GM12878 (cell line): Measurements from ENCODE around the gene TRIM69. TPM values are rescaled to one million over a fixed set of nuclear protein-coding genes. Genes with fewer than 3 reads are reported as not detected.
A peak's percentile ranks its signal among the peaks of the same experiment; 100 is the strongest.

ENCODE experiments used
- CBX5 ChIP-seq: sonication (generic); IDR thresholded peaks from 2 replicates; pipeline ENCODE4 v1.6.1; 2016; ENCODE audit warnings: low read depth, moderate library complexity, mild to moderate bottlenecking, inconsistent platforms
- CHD2 ChIP-seq: IDR thresholded peaks from 2 replicates; pipeline ENCODE4 v1.6.1; 2011; ENCODE audit warnings: low read depth, low read length, improper control_type of control experiment, borderline replicate concordance
- E2F8 ChIP-seq: fragments of 450-650 bp; IDR thresholded peaks from 2 replicates; pipeline ENCODE4 v1.6.1; 2018; ENCODE audit warnings: mild to moderate bottlenecking, low read depth, moderate library complexity; ENCODE audit not compliant: partially characterized antibody
- FOXM1 ChIP-seq: IDR thresholded peaks from 2 replicates; pipeline ENCODE4 v1.6.1; 2012; ENCODE audit warnings: low read depth, mild to moderate bottlenecking, inconsistent platforms, low read length, moderate library complexity
- IKZF2 ChIP-seq, 2 experiments: fragments of 450-650 bp; IDR thresholded peaks; 2 replicates each; pipeline ENCODE4 v1.6.1; 2017; ENCODE audit warnings: mild to moderate bottlenecking in 2 of 2, moderate library complexity in 2 of 2
- KAT2A ChIP-seq: conservative IDR thresholded peaks from 2 replicates; pipeline ENCODE4 v1.6.1; 2011; ENCODE audit warnings: low read depth, low read length; ENCODE audit not compliant: control insufficient read depth
- KDM1A ChIP-seq: fragments of 200-600 bp; sonication (generic); IDR thresholded peaks from 2 replicates; pipeline ENCODE4 v1.6.1; 2016; ENCODE audit warnings: borderline replicate concordance
- NBN ChIP-seq: fragments of 450-650 bp; IDR thresholded peaks from 2 replicates; pipeline ENCODE4 v1.6.1; 2016
- NR2C1 ChIP-seq: fragments of 450-650 bp; IDR thresholded peaks from 2 replicates; pipeline ENCODE4 v1.6.1; 2017; ENCODE audit warnings: antibody characterized with exemption, mild to moderate bottlenecking, moderate library complexity
- TAF1 ChIP-seq: IDR thresholded peaks from 2 replicates; pipeline ENCODE4 v1.6.1; 2011; ENCODE audit warnings: mild to moderate bottlenecking, low read depth, low read length, borderline replicate concordance
- YBX1 ChIP-seq: fragments of 450-650 bp; IDR thresholded peaks from 2 replicates; pipeline ENCODE4 v1.6.1; 2016; ENCODE audit warnings: antibody characterized with exemption
- ZNF207 ChIP-seq: fragments of 450-650 bp; IDR thresholded peaks from 2 replicates; pipeline ENCODE4 v1.6.1; 2014; ENCODE audit warnings: antibody characterized with exemption, mild to moderate bottlenecking, borderline replicate concordance
- polyA plus RNA-seq, 11 experiments: library from polyadenylated mRNA; depleted of rRNA in 4 of 11; unstranded in 6 of 11; stranded (reverse) in 5 of 11; fragments of >200 nt; fragmentation: Nextera tagmentation in 4 of 11; fragmentation: Illumina TruSeq in 1 of 11; extraction: Ambion mirVana in 4 of 11; extraction: Trizol in 1 of 11; gene quantifications; 1 replicate in 1 of 11; 2 replicates in 10 of 11; pipeline versions ENCODE4 v1.2.1 to v1.2.3, GENCODE V29; 2011 to 2016; ENCODE audit warnings: inconsistent platforms in 2 of 11, missing spikeins in 2 of 11, low read depth in 1 of 11
- total RNA-seq, 4 experiments: library from RNA; depleted of rRNA in 3 of 4; stranded (reverse); fragments of >200 nt in 3 of 4; fragmentation: Illumina TruSeq in 1 of 4; extraction: Trizol in 1 of 4; gene quantifications; 2 replicates each; pipeline versions ENCODE4 v1.2.1 to v1.2.3, GENCODE V29; 2013 to 2021
- TF ChIP-seq, protein P1 (sequence below): fragments of 150-350 bp; IDR thresholded peaks from 2 replicates; pipeline ENCODE4 v1.6.1; 2016; ENCODE audit warnings: low read depth, low read length
- TF ChIP-seq, protein P2 (sequence below): fragments of 150-350 bp; IDR thresholded peaks from 2 replicates; pipeline ENCODE4 v1.6.1; 2014; ENCODE audit warnings: mild to moderate bottlenecking, low read depth, low read length

TRIM69 gene
- total and polyA plus RNA-seq, 10 of the 15 experiments (the other 5 are each of a cell fraction or from before 2014, with no cell fraction given) = 11.2 to 52.7 (median 37.8) TPM

DNA sequence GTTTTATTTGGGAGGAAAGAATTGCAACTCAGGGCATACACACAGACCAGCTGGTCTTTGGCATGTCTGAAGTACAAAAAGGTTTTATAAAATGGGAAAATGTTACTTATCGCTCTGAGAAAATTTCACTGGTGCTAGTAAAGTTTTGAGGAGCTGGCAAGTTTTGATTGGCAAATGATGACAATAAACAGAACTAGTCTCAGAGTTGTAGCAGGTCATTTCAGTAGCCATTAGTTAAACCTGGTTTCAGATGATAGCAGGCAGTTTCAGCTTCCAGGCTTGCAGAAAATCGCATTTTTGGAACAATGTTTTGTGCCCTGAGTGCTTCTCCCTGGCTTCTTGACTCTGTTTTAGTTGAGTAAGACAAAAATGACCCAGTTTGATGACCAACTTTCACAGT, 14.3 kb upstream of the TRIM69 start (continued):
- TF ChIP-seq, protein P1, sequence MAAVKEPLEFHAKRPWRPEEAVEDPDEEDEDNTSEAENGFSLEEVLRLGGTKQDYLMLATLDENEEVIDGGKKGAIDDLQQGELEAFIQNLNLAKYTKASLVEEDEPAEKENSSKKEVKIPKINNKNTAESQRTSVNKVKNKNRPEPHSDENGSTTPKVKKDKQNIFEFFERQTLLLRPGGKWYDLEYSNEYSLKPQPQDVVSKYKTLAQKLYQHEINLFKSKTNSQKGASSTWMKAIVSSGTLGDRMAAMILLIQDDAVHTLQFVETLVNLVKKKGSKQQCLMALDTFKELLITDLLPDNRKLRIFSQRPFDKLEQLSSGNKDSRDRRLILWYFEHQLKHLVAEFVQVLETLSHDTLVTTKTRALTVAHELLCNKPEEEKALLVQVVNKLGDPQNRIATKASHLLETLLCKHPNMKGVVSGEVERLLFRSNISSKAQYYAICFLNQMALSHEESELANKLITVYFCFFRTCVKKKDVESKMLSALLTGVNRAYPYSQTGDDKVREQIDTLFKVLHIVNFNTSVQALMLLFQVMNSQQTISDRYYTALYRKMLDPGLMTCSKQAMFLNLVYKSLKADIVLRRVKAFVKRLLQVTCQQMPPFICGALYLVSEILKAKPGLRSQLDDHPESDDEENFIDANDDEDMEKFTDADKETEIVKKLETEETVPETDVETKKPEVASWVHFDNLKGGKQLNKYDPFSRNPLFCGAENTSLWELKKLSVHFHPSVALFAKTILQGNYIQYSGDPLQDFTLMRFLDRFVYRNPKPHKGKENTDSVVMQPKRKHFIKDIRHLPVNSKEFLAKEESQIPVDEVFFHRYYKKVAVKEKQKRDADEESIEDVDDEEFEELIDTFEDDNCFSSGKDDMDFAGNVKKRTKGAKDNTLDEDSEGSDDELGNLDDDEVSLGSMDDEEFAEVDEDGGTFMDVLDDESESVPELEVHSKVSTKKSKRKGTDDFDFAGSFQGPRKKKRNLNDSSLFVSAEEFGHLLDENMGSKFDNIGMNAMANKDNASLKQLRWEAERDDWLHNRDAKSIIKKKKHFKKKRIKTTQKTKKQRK = no peak
- no peak for TF ChIP-seq E2F8
- peak; percentile 47; the same call in 1 of the 2 replicates for TF ChIP-seq FOXM1
- TF ChIP-seq KAT2A = no peak
- TF ChIP-seq NBN = no peak
- TF ChIP-seq, protein P2, sequence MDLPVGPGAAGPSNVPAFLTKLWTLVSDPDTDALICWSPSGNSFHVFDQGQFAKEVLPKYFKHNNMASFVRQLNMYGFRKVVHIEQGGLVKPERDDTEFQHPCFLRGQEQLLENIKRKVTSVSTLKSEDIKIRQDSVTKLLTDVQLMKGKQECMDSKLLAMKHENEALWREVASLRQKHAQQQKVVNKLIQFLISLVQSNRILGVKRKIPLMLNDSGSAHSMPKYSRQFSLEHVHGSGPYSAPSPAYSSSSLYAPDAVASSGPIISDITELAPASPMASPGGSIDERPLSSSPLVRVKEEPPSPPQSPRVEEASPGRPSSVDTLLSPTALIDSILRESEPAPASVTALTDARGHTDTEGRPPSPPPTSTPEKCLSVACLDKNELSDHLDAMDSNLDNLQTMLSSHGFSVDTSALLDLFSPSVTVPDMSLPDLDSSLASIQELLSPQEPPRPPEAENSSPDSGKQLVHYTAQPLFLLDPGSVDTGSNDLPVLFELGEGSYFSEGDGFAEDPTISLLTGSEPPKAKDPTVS = no peak
- no peak for TF ChIP-seq KDM1A
- no peak for TF ChIP-seq CHD2
- TF ChIP-seq ZNF207 = no peak
- TF ChIP-seq CBX5 = no peak
- TF ChIP-seq NR2C1 = no peak
- TF ChIP-seq TAF1 = no peak
- no peak for TF ChIP-seq IKZF2 (IDR thresholded peaks at IDR 0.05)
- no peak for TF ChIP-seq YBX1
